MCF 10A (cell line): ENCODE measurements around the gene PSMG2. TPM values are rescaled to one million over a fixed set of nuclear protein-coding genes. Genes with fewer than 3 reads are reported as not detected.

Source experiments
- BruUV-seq: library from RNA; stranded (reverse); fragments of 400-500 nt; replicated peaks from 2 replicates; lab custom pipeline; 2021; lab: Mats Ljungman, UMichigan
- CTCF ChIA-PET: fragments of 300-600 bp; sonication (Branson Sonifier 250); formaldehyde crosslinking; extraction: SDS; loops from one replicate; lab custom pipeline; 2021; ENCODE audit warnings: antibody characterized with exemption, inconsistent platforms; lab: Yijun Ruan, JAX
- POLR2A ChIA-PET: fragments of 300-600, 350-650 bp; sonication (Branson Sonifier 250); formaldehyde crosslinking; extraction: SDS; loops from one replicate; lab custom pipeline; 2020; ENCODE audit warnings: antibody characterized with exemption, inconsistent platforms; lab: Yijun Ruan, JAX
- DNase-seq: peaks from one replicate; pipeline ENCODE4 v3.0.0-alpha.2; 2018; ENCODE audit not compliant: unreplicated experiment
- H3K27ac Mint-ChIP-seq: one replicate; pipeline ENCODE4 v1.8.0; 2022; ENCODE audit warnings: mild to moderate bottlenecking, low read depth, mixed read lengths; ENCODE audit not compliant: unreplicated experiment
- H3K27me3 Mint-ChIP-seq: one replicate; pipeline ENCODE4 v1.8.0; 2022; ENCODE audit warnings: mixed read lengths; ENCODE audit not compliant: insufficient read depth, unreplicated experiment
- H3K36me3 Mint-ChIP-seq: one replicate; pipeline ENCODE4 v1.8.0; 2022; ENCODE audit warnings: mild to moderate bottlenecking, moderate library complexity, mixed read lengths; ENCODE audit not compliant: insufficient read depth, unreplicated experiment
- H3K4me1 Mint-ChIP-seq: one replicate; pipeline ENCODE4 v1.8.0; 2022; ENCODE audit warnings: mixed read lengths; ENCODE audit not compliant: insufficient read depth, unreplicated experiment
- H3K4me3 Mint-ChIP-seq: one replicate; pipeline ENCODE4 v1.8.0; 2022; ENCODE audit warnings: mild to moderate bottlenecking, moderate library complexity, mixed read lengths; ENCODE audit not compliant: unreplicated experiment
- H3K9me3 Mint-ChIP-seq: one replicate; pipeline ENCODE4 v1.8.0; 2022; ENCODE audit warnings: mixed read lengths; ENCODE audit not compliant: unreplicated experiment
- CTCF ChIP-seq: fragments of 200-600 bp; IDR thresholded peaks from one replicate; pipeline ENCODE4 v1.8.0; 2022; ENCODE audit warnings: antibody characterized with exemption, mild to moderate bottlenecking; ENCODE audit not compliant: unreplicated experiment
- intact Hi-C: fragments of 100-400 bp; cut with micrococcal nuclease; formaldehyde crosslinking; loops from 2 replicates; pipeline ENCODE4 v1.14.1; 2022
- total RNA-seq: library from RNA; stranded (reverse); gene quantifications from 2 replicates; pipeline ENCODE4 v1.2.3, GENCODE V29; 2022

PSMG2 gene
- total RNA-seq, 1 experiment from 2014 or later = 88.6 TPM

GRCh38 chr18:12656938-12657683 lies 45.7 kb upstream of the PSMG2 start:
- TF ChIP-seq CTCF = no peak
- Mint-ChIP-seq H3K27ac (peak overlapping the region; percentile 81), H3K27me3 (no peaks in the 10 kb centered on the region), H3K4me1 (peaks cover 38% of the 10 kb centered on the region), H3K4me3 (peak overlapping the region; percentile 86), H3K9me3 (no peaks in the 10 kb centered on the region), H3K36me3 (peaks cover 8% of the 10 kb centered on the region)
- no peak for DNase-seq
- ChIA-PET POLR2A (interaction anchor here (0.7 to 4.0 kb wide), 15 partner anchors 13 to 280 kb away, joined by 3 to 29 read pairs (median 5); partner anchors contain the start of genes AFG3L2 and PRELID3A), CTCF (interaction anchor here (0.7 kb wide), 1 partner anchor 200 kb away, joined by 3 read pairs; no protein-coding TSS in a partner anchor)
- no TSS peak for BruUV-seq
- intact Hi-C loops = loop anchor here (2.0 to 5.0 kb wide), 4 partner anchors 50 to 205 kb away; no protein-coding TSS in a partner anchor

- POLR2A ChIA-PET = interaction anchor here (0.6 to 4.0 kb wide), 19 partner anchors 14 to 282 kb away, joined by 3 to 29 read pairs (median 4); partner anchors contain the start of genes AFG3L2, CEP76, PRELID3A and PSMG2
- no TSS peak for BruUV-seq
- intact Hi-C loops = loop anchor here (2.0 to 5.0 kb wide), 4 partner anchors 51 to 206 kb away; no protein-coding TSS in a partner anchor
- H3K36me3 Mint-ChIP-seq = peaks cover 8% of the 10 kb centered on the region
- peak within 1 kb of the TSS; percentile 81 for H3K27ac Mint-ChIP-seq
- H3K9me3 Mint-ChIP-seq = no peaks in the 10 kb centered on the region
- H3K4me3 Mint-ChIP-seq = peak within 1 kb of the TSS; percentile 86
- peak; percentile 68 for DNase-seq
- peaks cover 31% of the 10 kb centered on the region for H3K4me1 Mint-ChIP-seq
- no peaks in the 10 kb centered on the region for H3K27me3 Mint-ChIP-seq
- no peak for TF ChIP-seq CTCF
- CTCF ChIA-PET = interaction anchor here (0.6 to 6.5 kb wide), 3 partner anchors 201 to 355 kb away, joined by 3 to 127 read pairs (median 3); no protein-coding TSS in a partner anchor
Measured at GRCh38 chr18:12657684-12658425, 45.0 kb upstream of the PSMG2 start, which contains the start of gene SPIRE1. SPIRE1 (minus strand) TSS chr18:12658107; CDS start chr18:12657866, 241 bp downstream.

GRCh38 chr18:12658426-12659138 lies 44.3 kb upstream of the PSMG2 start:
- POLR2A ChIA-PET = interaction anchor here (0.6 to 4.0 kb wide), 16 partner anchors 15 to 283 kb away, joined by 3 to 29 read pairs (median 4); partner anchors contain the start of genes AFG3L2, CEP76, PRELID3A and PSMG2
- H3K4me1 Mint-ChIP-seq = peaks cover 24% of the 10 kb centered on the region
- intact Hi-C loops = loop anchor here (5.0 kb wide), 3 partner anchors 106 to 206 kb away; no protein-coding TSS in a partner anchor

More at GRCh38 chr18:12658426-12659138, 44.3 kb upstream of the PSMG2 start:
- Mint-ChIP-seq H3K4me3 (peak overlapping the region; percentile 86), H3K27me3 (no peaks in the 10 kb centered on the region), H3K27ac (peak overlapping the region; percentile 28), H3K36me3 (peaks cover 7% of the 10 kb centered on the region), H3K9me3 (no peaks in the 10 kb centered on the region)
- no TSS peak for BruUV-seq
- DNase-seq = no peak
- TF ChIP-seq CTCF = no peak
- CTCF ChIA-PET = interaction anchor here (0.6 to 6.5 kb wide), 16 partner anchors 12 to 356 kb away, joined by 3 to 127 read pairs (median 4); no protein-coding TSS in a partner anchor
